ENCODE measurements around the gene SPATA6L.

The SPATA6L gene

DNA sequence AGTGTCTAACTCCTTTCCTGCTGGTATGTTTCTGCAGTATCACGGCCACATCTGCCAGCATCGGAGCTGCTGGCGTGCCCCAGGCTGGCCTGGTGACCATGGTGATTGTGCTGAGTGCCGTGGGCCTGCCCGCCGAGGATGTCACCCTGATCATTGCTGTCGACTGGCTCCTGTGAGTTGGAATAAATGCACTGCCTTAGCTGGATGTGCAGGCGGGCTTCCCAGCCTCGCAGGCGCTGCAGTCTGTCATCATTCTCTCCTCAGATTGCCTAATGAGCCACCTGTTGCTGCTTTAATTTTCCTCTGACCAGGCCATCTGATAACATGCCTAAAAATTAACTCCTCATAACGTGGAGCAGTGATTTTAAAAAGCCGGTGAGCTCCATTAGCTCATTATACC is 83.3 kb downstream of the SPATA6L start:
- DNase-seq (ENCODE audit: low read depth) = no peak

DNA sequence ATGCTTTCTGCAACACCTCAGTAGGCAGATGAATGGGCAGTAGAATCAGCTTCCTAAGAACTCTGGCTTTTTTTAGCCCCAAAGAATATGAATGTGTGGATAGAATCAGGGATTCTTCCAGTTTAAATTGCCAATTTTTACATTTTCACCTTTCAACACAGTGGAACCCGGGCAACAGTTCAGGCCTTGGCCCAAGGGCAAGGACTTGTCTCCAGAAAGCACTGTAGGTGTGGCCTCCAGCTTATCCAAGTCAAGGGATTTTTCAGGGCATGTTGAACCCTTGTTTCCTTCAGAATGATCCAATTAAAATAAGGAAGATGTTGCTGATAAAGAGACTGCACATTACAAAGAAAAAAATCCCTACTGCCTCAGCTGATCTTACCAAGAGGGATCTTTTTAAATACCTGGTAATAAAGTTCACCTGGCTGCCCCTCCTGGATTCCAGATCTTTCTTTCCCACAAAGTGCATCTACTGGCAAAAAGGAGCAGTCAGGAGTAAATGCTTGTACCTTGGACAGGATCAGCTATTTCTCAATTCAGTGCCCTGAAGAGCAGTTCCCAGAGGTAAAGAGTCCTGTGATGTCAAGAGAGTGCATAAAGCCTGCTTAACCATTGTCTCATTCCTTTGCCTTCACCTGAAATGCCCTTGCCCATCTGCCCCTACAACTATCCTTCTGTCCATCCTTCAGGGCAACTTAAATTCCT is 84.3 kb downstream of the SPATA6L start:
- DNase-seq (ENCODE audit: low read depth) = no peak

GRCh38 chr9:4581035-4581760 is 85.1 kb downstream of the SPATA6L start:
- no peak for DNase-seq (ENCODE audit: low read depth)

DNA sequence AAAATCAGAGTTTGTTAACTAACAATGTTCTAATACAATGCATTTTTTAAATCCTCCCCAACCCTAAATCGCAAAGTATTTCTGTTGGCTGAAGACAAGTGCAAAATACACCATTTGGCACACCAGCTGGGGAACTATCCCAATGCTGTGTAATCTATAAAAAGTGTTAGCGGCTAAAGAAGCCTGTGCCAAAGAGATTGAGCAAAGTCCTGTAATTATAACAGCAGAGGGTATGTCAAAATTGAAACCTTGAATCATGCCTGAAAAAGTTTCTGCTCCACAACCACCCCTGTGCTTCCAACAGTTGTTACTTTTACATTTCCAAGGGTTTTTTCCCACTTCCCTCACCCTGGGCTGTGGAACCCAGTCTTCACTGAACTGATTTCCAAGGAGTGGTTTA is 87.3 kb downstream of the SPATA6L start:
- DNase-seq (ENCODE audit: low read depth) = no peak

DNA sequence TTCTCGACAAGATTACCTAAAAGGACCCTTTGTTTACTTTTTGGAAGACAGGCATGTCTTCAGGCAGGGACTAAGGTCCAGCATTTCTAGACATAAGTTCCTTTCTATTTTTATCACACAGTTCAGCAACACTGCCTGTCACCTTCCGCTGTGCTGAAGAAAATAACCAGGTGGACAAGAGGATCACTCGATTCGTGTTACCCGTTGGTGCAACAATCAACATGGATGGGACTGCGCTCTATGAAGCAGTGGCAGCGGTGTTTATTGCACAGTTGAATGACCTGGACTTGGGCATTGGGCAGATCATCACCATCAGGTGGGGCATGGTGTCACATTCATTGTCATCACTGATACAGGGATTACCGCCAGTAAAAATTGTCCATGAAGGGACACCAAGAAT is 89.8 kb downstream of the SPATA6L start:
- no peak for DNase-seq (ENCODE audit: low read depth)

DNA sequence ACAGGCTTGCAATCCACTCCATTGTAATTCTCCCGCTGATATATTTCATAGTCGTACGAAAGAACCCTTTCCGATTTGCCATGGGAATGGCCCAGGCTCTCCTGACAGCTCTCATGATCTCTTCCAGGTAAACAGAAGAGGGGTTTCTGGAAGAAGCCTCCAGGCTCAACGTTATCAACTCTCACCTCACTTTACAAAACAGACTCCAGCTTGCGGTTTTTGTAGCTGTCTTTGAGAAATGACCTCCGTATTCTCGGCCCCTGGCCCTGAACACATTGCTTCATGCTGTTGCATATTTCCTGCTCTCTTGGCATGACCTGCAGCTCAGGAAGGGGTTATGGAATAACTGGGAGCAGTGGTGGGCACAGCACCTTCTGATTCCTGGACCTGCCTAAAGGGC is 90.3 kb downstream of the SPATA6L start:
- no peak for DNase-seq (ENCODE audit: low read depth)

DNA sequence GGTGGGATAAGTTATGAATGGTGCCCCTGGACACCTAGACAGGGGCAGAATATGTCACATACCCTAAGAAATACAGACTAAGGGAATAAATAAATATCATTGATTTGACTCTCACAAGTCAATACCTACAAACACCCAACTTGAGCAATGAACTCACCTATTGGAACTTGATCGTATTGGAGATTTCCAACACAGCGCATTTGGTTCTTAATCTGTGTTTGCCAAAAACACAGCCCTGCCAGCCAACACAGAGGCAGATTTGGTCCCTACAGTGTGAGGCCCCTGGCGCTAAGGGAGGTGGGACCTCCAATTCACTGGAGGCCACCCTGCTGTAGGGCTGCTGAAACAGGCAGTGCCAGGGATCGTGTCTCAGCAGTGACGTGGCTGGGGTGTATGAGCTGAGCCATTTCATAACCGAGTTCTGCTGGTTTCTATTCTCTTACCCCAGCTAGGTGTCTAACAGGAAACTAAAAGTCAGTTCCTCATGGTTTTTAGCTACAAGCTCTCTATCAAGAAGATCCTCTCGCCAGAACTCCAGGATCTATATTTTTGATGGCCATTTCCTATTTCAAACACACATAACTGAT is 91.5 kb downstream of the SPATA6L start:
- DNase-seq (ENCODE audit: low read depth) = no peak

DNA sequence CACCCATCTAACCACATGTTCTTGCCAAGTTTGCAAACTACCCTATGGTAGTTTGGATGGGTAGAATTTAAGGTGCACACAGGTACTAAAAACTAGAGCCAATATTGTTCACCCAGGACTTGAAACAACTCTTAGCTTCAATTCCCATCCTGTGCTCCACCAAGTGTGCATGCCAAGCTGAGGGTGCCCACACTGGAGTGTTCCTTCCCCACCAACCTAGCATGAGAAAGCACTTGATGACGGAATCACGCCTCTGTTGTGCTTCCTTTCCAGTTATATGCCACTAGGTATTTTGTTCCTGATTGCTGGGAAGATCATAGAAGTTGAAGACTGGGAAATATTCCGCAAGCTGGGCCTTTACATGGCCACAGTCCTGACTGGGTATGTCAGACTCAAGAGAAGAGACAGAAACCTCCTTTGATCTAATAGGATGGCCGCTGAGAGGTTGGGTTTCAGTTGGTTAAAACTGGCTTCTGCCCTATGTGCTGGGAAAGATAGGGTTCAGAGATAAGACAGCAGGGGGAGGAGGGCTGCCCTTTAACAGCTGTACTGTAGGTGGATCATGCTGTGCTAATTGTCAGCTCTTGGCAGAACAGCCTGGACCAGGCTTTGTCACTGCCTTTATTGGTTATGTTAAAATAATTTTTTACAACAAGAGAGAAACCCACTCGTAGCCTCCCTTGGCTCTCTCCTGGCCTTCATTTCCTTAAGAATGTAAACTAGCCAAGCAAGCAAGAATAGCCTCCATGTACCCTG is 92.5 kb downstream of the SPATA6L start:
- no peak for DNase-seq (ENCODE audit: low read depth)

DNA sequence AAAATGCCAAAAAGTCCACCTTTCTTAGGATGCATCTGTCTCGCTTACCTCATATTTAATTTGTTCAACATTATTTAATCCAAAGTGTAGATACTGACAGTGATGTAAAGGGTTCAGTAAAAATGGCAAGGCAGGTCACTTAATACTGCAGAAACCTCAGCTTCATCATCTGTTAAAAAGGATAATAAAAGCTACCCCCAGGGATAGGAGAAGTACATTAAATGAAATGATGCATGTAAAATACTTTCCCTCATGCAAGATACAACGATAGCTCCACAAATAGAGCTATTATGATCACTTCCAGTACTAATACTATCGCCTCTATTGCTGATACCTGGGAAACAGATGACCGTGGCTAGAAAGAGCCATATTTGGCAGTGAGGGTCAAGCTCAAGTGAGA is 93.1 kb downstream of the SPATA6L start:
- no peak for DNase-seq (ENCODE audit: low read depth)

DNA sequence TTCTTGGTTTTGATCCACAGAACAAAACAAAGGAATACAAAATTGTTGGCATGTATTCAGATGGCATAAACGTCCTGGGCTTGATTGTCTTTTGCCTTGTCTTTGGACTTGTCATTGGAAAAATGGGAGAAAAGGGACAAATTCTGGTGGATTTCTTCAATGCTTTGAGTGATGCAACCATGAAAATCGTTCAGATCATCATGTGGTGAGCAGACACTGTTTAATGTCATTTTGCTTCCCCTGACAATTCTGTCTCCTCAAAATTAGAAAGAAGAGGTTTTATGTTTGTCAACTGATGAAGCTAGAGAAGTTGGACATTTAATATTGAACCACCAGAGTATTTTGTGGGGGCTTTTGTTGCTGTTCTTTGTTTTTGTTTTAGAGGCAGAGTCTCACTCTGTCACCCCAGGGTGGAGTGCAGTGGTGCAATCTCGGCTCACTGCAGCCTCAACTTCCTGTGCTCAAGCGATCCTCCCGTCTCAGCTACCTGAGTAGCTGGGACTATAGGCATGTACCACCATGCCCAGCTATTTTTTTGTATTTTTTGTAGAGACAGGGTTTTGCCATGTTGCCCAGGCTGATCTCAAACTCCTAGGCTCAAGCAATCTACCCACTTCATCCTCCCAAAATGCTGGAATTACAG is 94.0 kb downstream of the SPATA6L start:
- no peak for DNase-seq (ENCODE audit: low read depth)

DNA sequence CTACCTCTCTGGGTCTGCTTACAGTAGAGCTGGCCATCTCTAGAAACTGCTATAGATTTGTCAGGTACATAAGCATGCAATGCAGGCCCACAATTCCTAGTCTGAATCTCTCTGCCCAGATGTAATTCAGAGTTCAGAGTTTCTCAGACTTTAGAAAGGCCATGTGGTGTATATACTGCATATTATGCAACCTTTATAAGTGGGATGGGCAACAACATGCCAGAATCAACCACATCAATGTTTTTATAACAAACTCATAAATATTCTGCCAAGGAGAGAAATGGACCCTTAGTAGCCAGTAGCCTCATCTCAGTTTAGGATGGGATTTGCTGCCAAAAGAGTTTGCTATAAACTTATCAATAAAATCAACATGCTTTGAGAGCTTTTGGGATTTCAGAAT is 97.2 kb downstream of the SPATA6L start:
- DNase-seq (ENCODE audit: low read depth) = no peak

DNA sequence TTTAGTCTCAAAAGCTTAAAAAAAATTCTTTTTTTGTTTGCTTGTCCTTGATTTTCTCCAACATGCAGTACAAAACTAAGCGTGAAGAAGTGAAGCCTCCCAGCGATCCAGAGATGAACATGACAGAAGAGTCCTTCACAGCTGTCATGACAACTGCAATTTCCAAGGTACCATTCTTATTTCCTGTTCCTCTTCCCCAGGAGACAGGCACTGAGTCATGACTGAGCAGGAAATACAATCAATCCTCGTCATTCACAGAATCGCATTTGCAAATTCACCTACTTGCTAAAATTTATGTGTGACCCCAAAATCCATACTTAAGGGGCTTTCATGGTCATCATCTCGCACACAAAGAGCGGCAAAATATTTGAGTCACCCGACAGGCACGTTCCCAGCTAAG is 98.7 kb downstream of the SPATA6L start:
- no peak for DNase-seq (ENCODE audit: low read depth)

GRCh38 chr9:4566806-4567205 is 99.5 kb downstream of the SPATA6L start:
- DNase-seq (ENCODE audit: low read depth) = no peak

GRCh38 chr9:4563105-4563504 is 103.2 kb downstream of the SPATA6L start:
- no peak for DNase-seq (ENCODE audit: low read depth)

GRCh38 chr9:4559261-4560182 is 106.8 kb downstream of the SPATA6L start:
- DNase-seq (ENCODE audit: low read depth) = no peak

DNA sequence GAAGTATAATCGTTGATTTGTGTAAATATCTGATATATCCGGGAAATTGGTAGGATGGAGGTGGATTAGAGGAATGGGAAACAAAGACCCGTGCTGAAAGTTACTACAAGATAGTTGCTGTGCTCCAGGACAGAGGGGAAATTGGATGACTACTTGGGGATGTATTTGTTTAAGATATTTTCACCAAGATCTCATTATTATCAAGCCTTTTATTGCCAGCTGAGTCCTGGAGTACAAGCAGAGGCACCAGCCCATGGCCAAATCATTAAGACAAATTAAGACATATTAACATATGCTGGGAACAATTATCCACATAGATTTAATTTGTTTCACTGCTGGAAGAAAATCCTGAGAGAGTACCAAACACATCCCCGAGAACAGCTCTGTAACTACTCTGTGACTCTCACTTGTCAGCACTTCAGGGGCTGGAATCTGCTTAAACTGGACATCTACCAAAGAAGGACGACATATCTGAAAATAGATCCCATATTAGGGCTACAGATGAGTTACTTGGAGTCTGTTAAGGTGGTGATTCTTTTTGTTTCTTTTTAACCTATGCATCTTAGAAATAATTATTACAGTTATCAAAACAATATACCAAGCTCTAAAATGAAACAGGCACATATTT is 107.8 kb downstream of the SPATA6L start:
- no peak for DNase-seq (ENCODE audit: low read depth)

DNA sequence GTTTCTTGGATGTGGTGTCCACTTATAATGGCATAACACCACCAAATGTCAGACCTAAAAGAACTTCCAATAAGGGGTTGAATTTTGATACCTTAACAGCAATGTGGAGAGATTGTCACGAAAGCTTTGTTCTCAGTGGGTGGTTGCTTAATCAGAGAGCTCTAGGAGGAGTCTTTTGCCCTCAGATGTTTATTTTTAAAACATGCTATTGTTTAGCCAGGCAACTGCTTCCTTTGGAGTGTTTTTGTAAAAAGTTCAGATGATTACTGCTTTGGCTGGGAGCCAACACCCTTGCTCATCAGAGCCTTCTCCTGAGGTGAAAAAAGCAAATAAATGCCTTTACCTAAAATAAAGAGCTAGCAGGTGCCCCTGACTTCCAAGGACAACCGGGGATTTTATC is 111.0 kb downstream of the SPATA6L start:
- DNase-seq (ENCODE audit: low read depth) = no peak

DNA sequence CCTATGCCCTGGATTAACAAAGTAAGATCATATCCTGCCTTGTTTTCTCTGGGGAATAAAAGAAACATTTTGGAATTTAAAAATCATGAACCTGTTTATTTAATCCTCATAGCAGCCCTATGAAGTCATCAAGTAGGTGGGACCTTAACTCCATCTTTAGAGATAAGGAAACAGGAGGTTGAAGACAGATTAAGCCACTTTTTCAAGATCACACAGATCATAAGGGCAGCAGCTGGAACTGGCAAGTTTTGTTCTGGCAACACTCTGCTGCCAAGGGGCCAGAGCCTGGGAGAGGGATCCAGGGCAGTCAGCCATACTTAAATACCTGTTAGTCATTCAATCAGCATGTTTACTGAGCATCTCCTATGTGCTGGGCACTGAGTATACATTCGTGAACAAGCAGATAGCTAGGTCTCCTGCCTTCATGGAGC is 112.3 kb downstream of the SPATA6L start:
- DNase-seq (ENCODE audit: low read depth) = peak; percentile 29

DNA sequence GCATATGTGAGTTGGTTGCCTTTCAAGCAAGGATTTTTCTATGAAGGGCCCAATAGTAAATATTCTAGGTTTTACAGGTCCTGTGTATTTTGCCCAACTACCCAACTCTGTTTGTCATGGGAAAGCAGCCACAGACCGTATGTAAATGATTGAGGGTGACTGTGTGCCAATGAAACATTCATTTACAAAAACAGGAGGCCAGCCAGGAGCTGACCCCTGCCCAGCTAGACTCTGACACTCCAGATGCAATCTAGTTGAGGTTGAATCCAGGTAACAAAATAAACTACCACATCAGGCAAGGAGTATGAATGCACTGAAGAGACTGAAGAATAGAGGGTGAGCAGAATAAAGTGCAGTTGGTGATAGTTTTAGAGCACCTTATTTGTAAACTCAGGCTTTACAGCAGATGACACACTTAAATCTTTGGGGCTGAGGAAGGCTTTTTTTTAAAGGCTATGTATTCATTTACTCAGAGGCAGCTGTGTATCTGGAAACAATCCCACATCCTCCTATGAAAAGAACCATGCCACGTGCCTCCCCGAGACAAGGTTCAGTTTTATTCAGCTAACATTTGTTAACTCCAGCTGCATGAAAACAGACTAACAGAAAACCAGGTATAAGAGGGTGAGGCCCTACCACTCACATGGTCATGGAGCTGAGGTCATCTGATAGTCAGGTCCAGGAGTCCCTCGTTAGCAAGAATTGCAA is 115.3 kb downstream of the SPATA6L start:
- DNase-seq (ENCODE audit: low read depth) = no peak

DNA sequence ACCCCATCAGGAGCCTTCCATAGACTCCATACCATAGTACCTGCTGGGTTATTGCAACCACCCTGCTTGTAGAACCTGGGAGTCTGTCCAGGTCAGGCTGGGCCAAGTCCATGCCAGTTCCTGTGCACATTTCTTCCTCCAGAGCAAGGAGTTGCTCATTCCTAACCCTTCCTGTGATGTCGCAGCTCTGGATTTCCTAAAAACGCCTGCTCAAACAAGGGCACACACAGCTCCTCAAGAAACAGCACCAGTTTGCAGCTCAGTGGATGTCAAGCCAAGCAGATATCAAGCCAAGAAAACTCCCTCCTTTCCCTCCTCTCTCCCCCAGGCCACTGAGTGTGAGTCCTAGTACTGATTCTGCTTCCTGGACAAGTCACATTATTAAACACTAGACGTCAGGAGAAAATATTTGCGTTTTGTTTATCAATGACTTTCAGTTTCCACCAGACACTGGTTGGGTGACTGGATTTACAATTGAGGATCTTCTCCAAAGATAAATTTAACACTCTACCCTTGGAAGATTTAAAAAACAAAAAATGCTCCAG is 116.5 kb downstream of the SPATA6L start:
- no peak for DNase-seq (ENCODE audit: low read depth)

Measured in HS-27A (cell line).